NK-92 (cell line): ENCODE data around the gene NR4A2.

Experiments used
- DNase-seq: peaks from one replicate; lab custom pipeline; 2025; ENCODE audit not compliant: unreplicated experiment; lab: John Stamatoyannopoulos, UW

The NR4A2 gene

GRCh38 chr2:156340804-156341451 lies 8.4 kb upstream of the NR4A2 start:
- no peak for DNase-seq

- DNase-seq, result no peak
Measured at GRCh38 chr2:156340377-156340776, 7.9 kb upstream of the NR4A2 start.

DNA sequence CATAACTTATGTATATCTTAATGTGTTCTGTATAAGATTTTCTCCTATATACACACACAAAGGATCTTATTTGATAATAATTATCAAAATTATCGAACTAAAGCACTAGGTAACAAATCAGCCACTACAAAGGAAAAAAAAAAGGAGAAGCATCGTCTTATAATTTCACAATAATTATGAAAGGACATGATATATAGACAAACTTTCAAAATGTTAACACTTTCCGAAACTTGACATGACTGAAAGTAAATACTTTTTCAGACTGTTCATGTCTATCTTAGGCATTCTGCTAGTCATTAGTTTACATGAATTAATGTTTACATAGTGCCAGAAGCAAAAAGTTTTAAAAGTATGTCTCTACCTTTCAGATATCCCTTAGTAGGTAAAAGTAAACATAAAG lies 7.3 kb upstream of the NR4A2 start:
- no peak for DNase-seq

DNA sequence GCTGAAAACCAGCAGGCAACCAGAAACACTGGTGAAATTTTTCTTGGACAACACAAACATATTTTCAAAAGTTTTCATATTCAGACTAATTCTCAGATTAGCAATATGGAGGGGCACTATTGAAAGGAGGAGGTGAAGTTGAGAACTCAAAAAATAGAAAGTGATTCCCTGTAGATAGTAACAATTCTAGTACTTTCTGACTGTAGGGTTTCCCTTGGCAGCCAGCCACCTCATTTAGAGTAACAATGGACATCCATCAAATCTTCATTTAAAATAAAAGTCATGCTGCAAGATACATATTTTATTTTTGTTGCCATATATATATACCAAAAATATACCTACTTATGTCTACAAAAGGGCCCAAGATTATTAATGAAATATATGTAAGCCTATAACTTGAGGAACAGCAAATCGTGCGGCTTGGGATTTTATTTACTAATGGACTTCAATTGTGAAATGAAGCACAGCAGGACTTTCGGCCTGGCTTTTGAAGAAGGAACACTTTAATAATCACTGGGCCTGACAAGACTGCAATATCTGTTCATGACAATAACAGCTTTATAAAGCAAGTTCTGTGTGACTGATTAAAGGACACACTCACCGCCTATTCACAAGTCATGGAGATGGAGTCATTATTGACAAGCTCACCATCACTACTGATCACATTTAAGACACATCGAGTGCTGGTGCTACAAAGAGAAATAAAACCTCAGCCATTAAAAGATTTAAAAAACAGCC lies 6.8 kb upstream of the NR4A2 start:
- DNase-seq, result no peak

GRCh38 chr2:156338578-156338977 lies 6.1 kb upstream of the NR4A2 start:
- DNase-seq, result no peak

GRCh38 chr2:156334496-156335478 lies 2.3 kb upstream of the NR4A2 start:
- peak; percentile 47 for DNase-seq

DNA sequence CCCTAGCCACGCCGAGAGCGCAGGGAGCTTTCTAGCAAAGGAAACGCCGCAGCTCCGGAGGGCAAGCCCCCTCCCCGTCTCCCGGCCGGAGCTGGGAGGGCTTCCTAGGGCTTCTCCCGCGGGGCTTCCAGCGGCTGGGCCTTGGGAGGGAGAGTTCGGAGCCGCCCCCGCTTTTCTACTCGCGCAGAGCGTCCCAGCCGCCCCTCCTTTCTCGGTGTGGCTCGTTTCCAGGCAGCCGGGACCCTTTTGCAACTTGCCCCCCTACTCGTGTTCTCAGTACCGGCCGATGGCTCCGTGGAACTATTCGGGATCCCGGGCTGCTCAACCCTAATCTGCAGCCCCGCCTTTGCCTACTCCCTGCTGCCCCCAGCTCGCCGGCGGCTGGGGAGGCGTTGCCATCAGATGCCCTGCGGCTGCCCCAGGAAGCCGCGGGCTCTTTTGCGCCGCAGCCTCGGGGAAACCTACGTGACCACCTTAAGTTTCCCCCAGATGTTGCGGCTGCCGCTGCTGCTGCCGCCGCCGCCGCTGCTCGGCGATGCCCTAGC lies 1.5 kb upstream of the NR4A2 start:
- DNase-seq, result no peak

- DNase-seq, result no peak
Measured at GRCh38 chr2:156333274-156333950, 891 bp upstream of the NR4A2 start.

GRCh38 chr2:156332284-156332533 lies 312 bp downstream of the NR4A2 start:
- DNase-seq, result no peak

GRCh38 chr2:156331572-156332283 lies 793 bp downstream of the NR4A2 start:
- no peak for DNase-seq

DNA sequence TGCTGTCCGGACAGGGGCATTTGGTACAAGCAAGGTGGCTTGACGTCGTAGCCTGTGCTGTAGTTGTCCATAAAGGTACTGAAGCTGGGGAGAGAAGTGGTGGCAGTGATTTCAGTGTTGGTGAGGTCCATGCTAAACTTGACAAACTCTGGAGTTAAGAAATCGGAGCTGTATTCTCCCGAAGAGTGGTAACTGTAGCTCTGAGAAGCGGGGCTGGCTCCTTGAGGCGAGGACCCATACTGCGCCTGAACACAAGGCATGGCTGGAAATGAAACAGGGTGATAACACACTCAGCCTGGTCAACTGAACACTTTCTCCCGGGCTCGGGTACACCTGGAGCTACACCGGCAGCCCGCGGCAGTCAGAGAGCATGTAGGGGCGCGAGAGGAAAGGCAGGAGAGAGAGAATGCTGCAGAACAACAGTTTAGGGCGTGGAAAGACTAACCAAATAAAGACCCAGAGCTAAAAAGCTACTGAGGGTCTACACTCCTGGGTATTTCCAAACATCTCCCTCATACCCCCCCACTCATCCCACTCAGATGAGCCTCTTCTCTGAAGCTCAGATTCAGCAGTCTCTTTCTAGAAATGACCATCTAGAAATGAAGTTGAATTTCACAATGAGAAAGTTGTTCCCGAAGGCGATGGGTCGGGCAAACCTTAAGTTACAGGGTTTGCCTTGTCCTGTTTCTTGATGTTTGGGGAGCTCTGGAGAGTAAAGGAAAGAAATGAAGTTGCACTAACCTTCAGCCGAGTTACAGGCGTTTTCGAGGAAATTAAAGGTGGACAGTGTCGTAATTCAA lies 2.4 kb downstream of the NR4A2 start:
- DNase-seq, result no peak

GRCh38 chr2:156329031-156329926 lies 3.2 kb downstream of the NR4A2 start:
- DNase-seq, result no peak

DNA sequence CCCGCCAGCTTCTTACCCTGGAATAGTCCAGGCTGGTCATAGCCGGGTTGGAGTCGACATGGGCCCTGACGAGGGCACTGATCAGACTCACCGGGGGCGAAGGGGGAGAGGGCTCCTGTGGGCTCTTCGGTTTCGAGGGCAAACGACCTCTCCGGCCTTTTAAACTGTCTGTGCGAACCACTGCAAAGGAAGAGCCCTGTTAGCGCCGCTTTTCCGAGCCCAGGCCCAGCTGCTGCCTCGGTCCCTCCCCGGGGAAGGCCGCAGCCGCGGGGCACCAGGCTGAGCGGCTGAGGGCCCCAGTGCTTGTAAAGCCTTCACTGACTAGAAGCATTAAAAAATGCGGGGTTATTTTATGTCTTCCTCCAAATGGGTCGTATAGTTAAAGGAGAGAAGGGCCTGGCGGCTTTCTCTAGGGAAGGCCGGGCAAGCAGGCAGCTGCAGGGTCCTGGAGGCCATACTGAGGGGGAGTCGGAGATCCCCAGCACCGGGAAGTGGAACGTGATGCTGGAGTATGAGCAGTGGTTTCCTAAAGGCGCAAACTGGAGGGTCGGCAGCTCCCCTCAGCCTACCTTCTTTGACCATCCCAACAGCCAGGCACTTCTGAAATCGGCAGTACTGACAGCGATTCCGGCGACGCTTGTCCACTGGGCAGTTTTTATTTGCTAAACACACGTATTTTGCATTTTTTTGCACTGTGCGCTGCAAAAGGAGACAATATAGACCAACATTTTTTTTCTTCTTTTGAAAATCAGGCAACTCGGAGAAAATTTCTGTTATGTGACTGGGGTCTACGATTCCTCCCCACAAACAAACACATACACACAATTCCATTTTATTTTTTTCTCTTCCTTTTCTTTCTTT lies 4.5 kb downstream of the NR4A2 start:
- DNase-seq, result no peak

DNA sequence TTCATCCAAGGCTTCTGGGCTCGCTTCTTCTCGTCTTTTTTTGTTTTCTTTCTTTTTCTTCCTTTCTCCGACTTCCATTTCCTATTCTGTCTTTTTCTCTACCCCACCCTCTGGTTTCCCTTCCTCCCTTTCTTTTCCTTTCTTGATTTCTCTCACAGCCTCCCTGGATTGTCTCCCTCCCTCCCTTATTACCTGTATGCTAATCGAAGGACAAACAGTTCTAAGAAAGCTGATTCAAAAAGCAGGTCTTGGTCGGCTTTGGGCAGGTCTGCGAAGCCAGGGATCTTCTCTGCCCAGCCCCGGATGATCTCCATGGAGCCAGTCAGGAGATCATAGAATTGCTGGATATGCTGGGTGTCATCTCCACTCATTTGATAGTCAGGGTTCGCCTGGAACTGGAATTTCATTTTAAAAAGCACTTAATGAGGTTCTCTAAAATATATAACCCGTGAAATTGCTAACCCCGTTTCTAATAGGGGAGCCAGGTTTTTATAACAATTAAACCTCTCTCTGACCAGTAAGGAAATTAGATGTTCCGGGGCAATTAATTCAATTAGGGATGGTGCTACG lies 5.9 kb downstream of the NR4A2 start:
- DNase-seq, result no peak

- DNase-seq, result no peak
Measured at GRCh38 chr2:156325688-156326525, 6.6 kb downstream of the NR4A2 start.

- no peak for DNase-seq
Measured at GRCh38 chr2:156323754-156324153, 8.8 kb downstream of the NR4A2 start.
